Motor neuron (in vitro differentiated cells): ENCODE results near the gene MRPL27. TPM values are rescaled to one million over a fixed set of nuclear protein-coding genes. Genes with fewer than 3 reads are reported as not detected.

Experiments
- ATAC-seq, 8 experiments: fragments of 200-7000 bp; cut with Tn5 transposase; replicated peaks in 6 of 8; 2 replicates each; pipeline ENCODE4 v1.8.0; 2021; ENCODE audit warnings: mild to moderate bottlenecking in 8 of 8, moderate library complexity in 8 of 8
- H3K27ac ChIP-seq, 2 donors: fragments of 250-450 bp; sonication (Bioruptor Pico); 2 replicates each; pipeline ENCODE4 v1.9.0; 2021; ENCODE audit warnings: antibody characterized with exemption in 2 of 2, mild to moderate bottlenecking in 2 of 2, moderate library complexity in 1 of 2
- H3K4me1 ChIP-seq, 2 donors: fragments of 250-450 bp; sonication (Bioruptor Pico); replicated peaks in 1 of 2; 2 replicates each; pipeline ENCODE4 v1.6.1; 2021; ENCODE audit warnings: antibody characterized with exemption in 2 of 2, mild to moderate bottlenecking in 2 of 2, moderate library complexity in 1 of 2
- H3K4me3 ChIP-seq, 5 donors: fragments of 250-450 bp; sonication (Bioruptor Pico); 2 replicates each; pipeline ENCODE4 v1.9.0; 2021; ENCODE audit warnings: antibody characterized with exemption in 5 of 5, mild to moderate bottlenecking in 5 of 5, moderate library complexity in 4 of 5
- WGBS, 10 experiments: fragments of 450-650 bp; shearing (Covaris generic); methylation state at CpG; one replicate each; pipeline ENCODE4 v1.0.0; 2022; 5-methylcytosine and 5-hydroxymethylcytosine counted together
- in situ Hi-C, 9 experiments: fragments of 400-800 bp; cut with MboI; loops; one replicate each; pipeline ENCODE4 v1.15.0; 2021; ENCODE audit warnings: low sequenced_read_pairs in 9 of 9, low pct_unique_long_range_greater_than_20kb in 2 of 9; ENCODE audit not compliant: unreplicated experiment in 9 of 9
- total RNA-seq, 8 experiments: library from RNA; unstranded; fragments of 300-600 nt; gene quantifications; 2 replicates each; pipeline versions ENCODE4 v1.2.3 to v1.2.4, GENCODE V29; 2022

MRPL27 gene
- total RNA-seq, 8 experiments from 2014 or later, result 54.3 to 138 (median 94.4) TPM

- Histone ChIP-seq H3K4me3 (no peak overlapping the region), H3K4me1 (no peaks in the 10 kb centered on the region), H3K27ac (no peak overlapping the region)
- 87 to 100% (median 100%) methylated on average over 1 to 4 of the region's 13 CpGs; no CpG with 5 or more reads in 7 of the 10 experiments for WGBS, 10 experiments
- peak in 2 of 8 experiments; percentile 1 to 5 for ATAC-seq
- in situ Hi-C loops, result no loop called here
These were observed 18.2 kb downstream of the MRPL27 start for GRCh38 chr17:50354776-50355175.

- WGBS, 10 experiments, result 100% methylated on average over 2 of the region's 15 CpGs; no CpG with 5 or more reads in 8 of the 10 experiments
- H3K4me1 ChIP-seq, result no peaks in the 10 kb centered on the region
- ATAC-seq, result peak in 1 of 8 experiments; percentile 4
- no peak overlapping the region for H3K27ac ChIP-seq
- H3K4me3 ChIP-seq, result no peak overlapping the region
- in situ Hi-C loops, result no loop called here
These were observed 18.8 kb downstream of the MRPL27 start for GRCh38 chr17:50354198-50354597.

DNA sequence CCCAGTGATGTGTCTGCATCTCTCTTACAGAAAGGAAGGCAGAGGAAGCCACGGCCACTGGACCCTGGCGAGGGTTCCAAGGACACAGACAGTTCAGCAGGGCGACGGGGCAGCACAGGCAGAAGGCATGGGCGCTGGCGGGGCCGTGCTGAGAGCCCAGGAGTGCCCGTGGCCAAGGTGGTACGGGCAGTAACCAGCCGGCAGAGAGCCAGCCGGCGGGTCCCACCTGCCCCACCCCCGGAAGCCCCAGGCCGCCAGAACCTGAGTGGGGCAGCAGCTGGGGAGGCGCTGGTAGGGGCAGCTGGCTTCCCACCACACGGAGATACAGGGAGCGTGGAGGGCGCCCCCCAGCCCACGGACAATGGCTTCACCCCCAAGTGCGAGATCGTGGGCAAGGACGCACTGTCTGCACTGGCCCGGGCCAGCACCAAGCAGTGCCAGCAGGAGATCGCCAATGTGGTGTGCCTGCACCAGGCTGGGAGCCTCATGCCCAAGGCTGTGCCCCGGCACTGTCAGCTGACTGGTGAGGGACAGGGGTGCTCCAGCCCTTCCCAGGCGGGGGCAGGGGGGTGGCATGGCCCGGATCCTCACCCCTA lies 19.3 kb downstream of the MRPL27 start:
- 97 to 100% (median 100%) methylated on average over 3 to 11 of the region's 27 CpGs; no CpG with 5 or more reads in 6 of the 10 experiments for WGBS, 10 experiments
- ATAC-seq, result peak in 4 of 8 experiments; percentile 8 to 15 (median 12)
- Histone ChIP-seq H3K27ac (no peak overlapping the region), H3K4me1 (no peaks in the 10 kb centered on the region), H3K4me3 (no peak overlapping the region)
- in situ Hi-C loops, result no loop called here

GRCh38 chr17:50352693-50353599 lies 20.0 kb downstream of the MRPL27 start:
- Histone ChIP-seq H3K4me1 (peaks cover under 1% of the 10 kb centered on the region in 2 donors), H3K27ac (no peak overlapping the region), H3K4me3 (no peak overlapping the region)
- ATAC-seq, result no peak
- in situ Hi-C loops, result no loop called here
- 80 to 100% (median 93%) methylated on average over 3 to 11 of the region's 21 CpGs; no CpG with 5 or more reads in 3 of the 10 experiments for WGBS, 10 experiments

- Histone ChIP-seq H3K4me1 (peaks cover 8% of the 10 kb centered on the region in 2 donors), H3K27ac (no peak overlapping the region), H3K4me3 (no peak overlapping the region)
- 50 to 100% (median 85%) methylated on average over 1 to 3 of the region's 6 CpGs; no CpG with 5 or more reads in 4 of the 10 experiments for WGBS, 10 experiments
- in situ Hi-C loops, result no loop called here
- peak in 1 of 8 experiments; percentile 21 for ATAC-seq
These were observed 20.8 kb downstream of the MRPL27 start for GRCh38 chr17:50352072-50352692.

DNA sequence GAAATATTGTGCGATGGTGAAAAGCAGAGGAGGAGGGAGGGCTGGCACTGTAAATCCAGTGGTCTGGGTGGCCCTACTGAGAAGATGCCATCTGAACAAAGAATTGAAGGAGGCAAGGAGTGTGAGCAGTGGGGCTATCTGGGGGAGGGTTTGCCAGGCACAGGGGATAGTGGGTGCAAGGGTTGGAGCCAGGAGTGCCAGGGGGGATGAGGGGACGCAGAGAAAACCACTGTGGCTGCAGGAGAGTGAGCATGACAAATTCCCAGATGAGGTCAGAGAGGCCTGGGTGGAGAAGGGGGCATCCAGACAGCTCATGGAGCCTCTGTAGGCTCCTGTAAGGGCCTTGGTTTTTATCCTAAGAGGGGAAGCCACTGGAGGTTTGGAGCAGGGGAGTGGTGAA lies 22.3 kb downstream of the MRPL27 start:
- Histone ChIP-seq H3K4me1 (peaks cover 10 to 11% of the 10 kb centered on the region in 2 donors), H3K27ac (no peak overlapping the region), H3K4me3 (no peak overlapping the region)
- WGBS, 10 experiments, result 100% methylated on average over 1 to 2 of the region's 2 CpGs; no CpG with 5 or more reads in 5 of the 10 experiments
- ATAC-seq, result no peak
- in situ Hi-C loops, result no loop called here

DNA sequence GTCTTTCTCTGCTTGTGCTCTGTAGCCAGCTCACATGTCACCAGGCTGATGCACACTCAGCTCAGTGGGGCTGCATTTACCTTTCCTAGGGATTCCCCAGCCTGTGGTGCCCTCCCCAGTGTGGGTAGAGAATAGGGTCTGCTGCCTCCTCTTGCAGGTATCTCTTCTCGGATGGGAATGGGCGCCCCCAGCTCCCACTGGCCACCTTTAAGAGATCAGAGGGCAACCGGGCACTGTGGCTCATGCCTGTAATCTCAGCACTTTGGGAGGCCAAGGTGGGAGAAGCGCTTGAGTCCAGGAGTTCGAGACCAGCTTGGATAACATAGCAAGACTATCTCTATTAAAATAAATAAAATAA lies 23.8 kb downstream of the MRPL27 start:
- in situ Hi-C loops, result no loop called here
- 96 to 100% (median 100%) methylated on average over 1 to 4 of the region's 5 CpGs; no CpG with 5 or more reads in 5 of the 10 experiments for WGBS, 10 experiments
- ATAC-seq, result no peak

DNA sequence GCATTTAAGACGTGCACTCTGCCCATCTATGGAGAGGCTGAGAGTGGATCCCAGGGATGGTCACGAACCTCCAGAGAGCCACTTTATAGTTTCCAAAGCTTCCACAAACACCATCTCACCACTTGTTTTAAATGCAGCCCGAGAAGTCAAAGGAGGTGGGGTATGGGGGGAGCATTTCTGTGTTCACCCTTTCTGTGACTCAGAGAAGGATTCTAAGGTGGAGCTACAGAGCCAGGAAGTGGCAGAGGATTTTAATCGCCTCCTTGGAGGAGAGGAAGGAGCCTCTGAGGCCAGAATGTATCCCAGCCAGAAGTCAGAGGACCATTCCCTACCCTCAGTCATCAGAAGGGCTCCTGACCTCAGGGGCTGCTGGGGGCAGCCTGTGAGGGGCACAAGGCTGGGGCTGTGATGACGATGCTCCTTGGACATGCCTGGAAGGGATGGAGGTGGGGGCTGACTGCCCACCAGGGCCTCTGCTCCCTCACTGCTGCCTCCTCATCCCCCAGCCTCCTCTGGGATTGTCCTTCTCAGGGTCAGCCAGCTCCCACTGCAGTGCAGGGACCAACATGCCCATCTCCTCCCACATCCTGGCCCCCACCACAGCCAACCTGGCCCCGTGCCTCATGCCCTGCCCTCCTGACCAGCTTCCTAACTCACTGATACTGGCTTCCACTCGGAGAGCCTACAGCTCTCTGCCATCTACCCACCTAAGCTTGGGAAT lies 24.3 kb downstream of the MRPL27 start:
- in situ Hi-C loops, result no loop called here
- Histone ChIP-seq H3K4me3 (no peak overlapping the region), H3K27ac (no peak overlapping the region), H3K4me1 (peaks cover 11 to 12% of the 10 kb centered on the region in 2 donors)
- WGBS, 10 experiments, result 60 to 100% (median 83%) methylated on average over 1 to 4 of the region's 7 CpGs; no CpG with 5 or more reads in 5 of the 10 experiments
- ATAC-seq, result peak in 1 of 8 experiments; percentile 5

More for the DNA sequence above, 23.8 kb downstream of the MRPL27 start:
- Histone ChIP-seq H3K4me1 (peaks cover 11 to 12% of the 10 kb centered on the region in 2 donors), H3K4me3 (no peak overlapping the region), H3K27ac (no peak overlapping the region)

DNA sequence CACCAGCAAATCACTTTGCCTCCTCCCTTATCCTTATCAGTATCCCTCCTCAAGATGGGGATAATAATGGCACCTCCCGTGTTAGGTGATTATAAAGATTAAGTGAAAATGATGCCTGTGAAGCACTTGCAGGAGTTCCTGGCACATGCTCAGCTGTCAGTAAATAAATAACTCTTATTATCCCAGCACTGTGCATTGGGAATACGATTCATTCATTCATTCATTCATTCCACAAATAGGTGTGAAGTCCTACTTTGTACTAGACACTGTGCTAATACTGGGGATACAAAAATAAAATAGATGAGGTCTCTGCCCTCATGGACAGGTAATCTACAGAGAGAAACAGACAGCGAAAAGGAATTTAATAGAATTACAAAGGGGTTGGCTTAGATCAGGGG lies 25.1 kb downstream of the MRPL27 start:
- 65 to 100% (median 84%) methylated on average over 1 to 3 of the region's 3 CpGs; no CpG with 5 or more reads in 2 of the 10 experiments for WGBS, 10 experiments
- in situ Hi-C loops, result no loop called here
- Histone ChIP-seq H3K4me1 (peaks cover 11 to 12% of the 10 kb centered on the region in 2 donors), H3K27ac (no peak overlapping the region), H3K4me3 (no peak overlapping the region)
- ATAC-seq, result no peak

DNA sequence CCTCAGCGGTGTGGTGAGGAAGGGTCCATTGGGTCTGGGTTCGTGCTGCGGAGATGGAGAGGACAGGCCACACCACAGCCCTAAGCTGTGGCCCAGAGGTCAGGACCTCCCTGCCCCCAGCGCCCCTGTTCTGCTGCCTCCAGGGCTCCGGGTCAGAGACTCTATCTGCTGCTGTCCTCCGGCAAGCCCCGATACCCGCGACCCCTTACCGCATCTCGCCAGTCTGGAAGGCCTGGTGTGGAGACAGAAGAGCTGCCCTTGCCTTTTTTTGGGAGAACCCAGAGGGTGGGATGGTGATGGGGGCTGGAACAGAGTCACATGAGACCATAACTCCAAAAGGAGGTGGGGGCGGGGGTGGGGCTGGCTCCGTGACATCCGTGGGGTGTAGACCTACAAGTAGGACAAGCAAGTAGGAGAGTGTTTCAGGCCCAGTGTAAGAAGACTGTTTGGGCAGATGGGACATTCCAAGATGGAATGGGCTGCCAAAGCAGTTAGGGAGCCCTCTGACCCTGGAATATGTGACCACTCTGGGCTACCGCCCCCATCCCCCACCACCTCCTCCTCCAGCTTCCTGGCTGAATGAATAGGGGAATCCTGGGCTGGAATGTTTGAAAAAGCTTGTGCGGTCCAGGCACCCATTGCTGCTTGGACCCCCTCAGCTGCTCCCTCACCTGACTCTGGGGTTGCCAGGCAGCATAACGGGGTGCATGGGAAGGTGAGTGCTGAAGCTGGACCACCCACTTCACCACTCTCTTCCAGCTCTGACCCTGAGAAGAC lies 25.7 kb downstream of the MRPL27 start:
- no peak for ATAC-seq
- peaks cover 11 to 12% of the 10 kb centered on the region in 2 donors for H3K4me1 ChIP-seq
- WGBS, 10 experiments, result 20 to 60% (median 47%) methylated on average over 1 to 2 of the region's 17 CpGs; no CpG with 5 or more reads in 7 of the 10 experiments
- H3K27ac ChIP-seq, result no peak overlapping the region
- peak overlapping the region; percentile 58 to 87 (median 78) for H3K4me3 ChIP-seq
- in situ Hi-C loops, result no loop called here

GRCh38 chr17:50346313-50347116 lies 26.5 kb downstream of the MRPL27 start:
- Histone ChIP-seq H3K4me1 (peaks cover 11 to 12% of the 10 kb centered on the region in 2 donors), H3K27ac (peak overlapping the region; percentile 81 to 89), H3K4me3 (peak overlapping the region; percentile 58 to 87 (median 78))
- ATAC-seq, result peak; percentile 53 to 78 (median 74)
- in situ Hi-C loops, result no loop called here
- 0 to 5% (median 0%) methylated on average over 1 to 8 of the region's 57 CpGs; no CpG with 5 or more reads in 5 of the 10 experiments for WGBS, 10 experiments
